ENCODE results near the gene DDX1.
"Not testable (repeated sequence)": the region's sequence is repeated elsewhere in the genome, so short reads cannot be mapped to it uniquely, and the experiment has no call there.

DDX1 gene

DNA sequence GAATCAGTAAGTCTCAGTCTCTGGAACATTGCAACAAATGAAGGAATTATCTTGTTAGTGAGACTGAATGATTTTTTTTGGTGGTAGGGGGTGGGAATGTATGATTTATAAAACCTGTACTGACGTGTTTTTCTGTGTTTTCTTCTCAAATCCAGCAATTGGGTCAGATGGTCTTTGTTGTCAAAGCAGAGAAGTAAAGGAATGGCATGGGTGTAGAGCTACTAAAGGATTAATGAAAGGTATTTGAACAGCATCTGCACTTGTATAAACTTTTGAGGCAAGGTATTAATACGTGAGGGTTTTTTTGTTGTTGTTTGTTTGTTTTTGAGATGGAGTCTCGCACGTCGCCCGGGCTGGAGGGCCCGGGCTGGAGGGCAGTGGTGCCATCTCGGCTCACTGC lies 10.7 kb downstream of the DDX1 start:
- Histone ChIP-seq H3K27ac (ENCODE audit: low read length) (no peak overlapping the region), H3K27me3 (ENCODE audit: insufficient read depth, low read length) (no peaks in the 10 kb centered on the region), H3K9ac (ENCODE audit: low read depth, low read length) (no peak overlapping the region), H3K36me3 (ENCODE audit: insufficient read depth, low read depth, low read length) (peaks cover 99% of the 10 kb centered on the region), H3K4me1 (ENCODE audit: insufficient read depth, low read length) (no peaks in the 10 kb centered on the region), H3K9me3 (ENCODE audit: insufficient read depth, low read depth, low read length) (no peaks in the 10 kb centered on the region), H3K4me3 (ENCODE audit: low read length) (no peak overlapping the region)

DNA sequence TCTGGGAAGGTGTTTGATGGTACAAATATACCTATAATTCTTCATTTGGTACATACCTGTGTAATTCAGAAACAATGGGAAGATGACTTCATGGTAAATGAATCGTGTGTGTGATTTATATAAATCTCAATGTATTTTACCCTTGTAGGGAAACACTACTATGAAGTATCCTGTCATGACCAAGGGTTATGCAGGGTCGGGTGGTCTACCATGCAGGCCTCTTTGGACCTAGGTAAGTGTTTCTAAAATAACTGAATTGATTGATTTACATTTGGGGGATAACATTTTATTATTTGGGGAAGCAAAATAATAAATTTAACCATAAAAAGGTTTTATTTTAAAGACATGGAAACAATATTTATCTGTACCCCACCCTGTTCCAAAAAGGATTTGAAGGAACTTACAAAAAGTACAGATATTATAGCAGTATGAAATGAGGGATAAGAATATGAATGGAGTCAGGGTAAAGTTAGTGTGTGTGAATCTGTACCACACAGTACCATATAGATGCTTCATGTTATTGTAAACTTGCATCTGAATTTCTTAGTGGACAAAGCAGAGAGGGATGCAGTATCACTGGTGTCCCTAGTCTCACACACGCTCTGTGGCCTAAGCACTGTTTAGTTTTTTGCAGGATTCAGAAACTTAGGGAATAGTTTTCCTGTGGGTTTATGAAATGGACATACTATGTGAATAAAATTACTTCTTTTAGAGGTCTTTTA lies 11.5 kb downstream of the DDX1 start:
- Histone ChIP-seq H3K4me3 (ENCODE audit: low read length) (no peak overlapping the region), H3K27me3 (ENCODE audit: insufficient read depth, low read length) (no peaks in the 10 kb centered on the region), H3K4me1 (ENCODE audit: insufficient read depth, low read length) (no peaks in the 10 kb centered on the region), H3K36me3 (ENCODE audit: insufficient read depth, low read depth, low read length) (peaks cover 99% of the 10 kb centered on the region), H3K27ac (ENCODE audit: low read length) (no peak overlapping the region), H3K9ac (ENCODE audit: low read depth, low read length) (no peak overlapping the region), H3K9me3 (ENCODE audit: insufficient read depth, low read depth, low read length) (no peaks in the 10 kb centered on the region)

DNA sequence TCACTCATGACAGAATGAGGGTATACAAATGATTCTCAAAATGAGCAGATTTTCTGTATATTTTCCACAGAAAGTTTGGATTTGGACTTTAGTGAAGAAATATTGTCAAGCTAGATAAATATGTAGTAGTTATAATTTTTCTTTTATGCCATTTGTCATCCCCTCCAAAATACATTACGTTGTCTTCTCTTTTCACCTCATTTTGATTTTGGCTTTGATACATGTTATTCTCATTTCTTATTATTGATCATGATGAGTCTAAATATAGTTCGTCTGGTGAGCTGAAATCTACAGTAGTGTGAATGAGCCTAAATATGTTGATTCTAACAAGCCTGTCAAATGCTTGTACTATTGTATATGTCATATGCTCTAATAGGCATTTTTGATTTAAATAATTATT lies 12.3 kb downstream of the DDX1 start:
- H3K4me1 ChIP-seq (ENCODE audit: insufficient read depth, low read length) = no peaks in the 10 kb centered on the region
- H3K27me3 ChIP-seq (ENCODE audit: insufficient read depth, low read length) = no peaks in the 10 kb centered on the region
- no peak overlapping the region for H3K4me3 ChIP-seq (ENCODE audit: low read length)
- no peak overlapping the region for H3K9ac ChIP-seq (ENCODE audit: low read depth, low read length)
- H3K36me3 ChIP-seq (ENCODE audit: insufficient read depth, low read depth, low read length) = peaks cover 99% of the 10 kb centered on the region
- H3K9me3 ChIP-seq (ENCODE audit: insufficient read depth, low read depth, low read length) = no peaks in the 10 kb centered on the region
- no peak overlapping the region for H3K27ac ChIP-seq (ENCODE audit: low read length)

GRCh38 chr2:15605721-15606120 lies 14.1 kb downstream of the DDX1 start:
- no peak overlapping the region for H3K9ac ChIP-seq (ENCODE audit: low read depth, low read length)
- H3K4me3 ChIP-seq (ENCODE audit: low read length) = no peak overlapping the region
- H3K9me3 ChIP-seq (ENCODE audit: insufficient read depth, low read depth, low read length) = no peaks in the 10 kb centered on the region
- no peaks in the 10 kb centered on the region for H3K27me3 ChIP-seq (ENCODE audit: insufficient read depth, low read length)
- peaks cover 100% of the 10 kb centered on the region for H3K36me3 ChIP-seq (ENCODE audit: insufficient read depth, low read depth, low read length)
- no peak overlapping the region for H3K27ac ChIP-seq (ENCODE audit: low read length)
- H3K4me1 ChIP-seq (ENCODE audit: insufficient read depth, low read length) = no peaks in the 10 kb centered on the region

GRCh38 chr2:15606481-15607441 lies 15.1 kb downstream of the DDX1 start:
- Histone ChIP-seq H3K9ac (ENCODE audit: low read depth, low read length) (no peak overlapping the region), H3K27ac (ENCODE audit: low read length) (no peak overlapping the region), H3K4me1 (ENCODE audit: insufficient read depth, low read length) (no peaks in the 10 kb centered on the region), H3K4me3 (ENCODE audit: low read length) (no peak overlapping the region), H3K27me3 (ENCODE audit: insufficient read depth, low read length) (no peaks in the 10 kb centered on the region), H3K36me3 (ENCODE audit: insufficient read depth, low read depth, low read length) (peaks cover 89% of the 10 kb centered on the region), H3K9me3 (ENCODE audit: insufficient read depth, low read depth, low read length) (no peaks in the 10 kb centered on the region)

- Histone ChIP-seq H3K4me3 (ENCODE audit: low read length) (no peak overlapping the region), H3K27ac (ENCODE audit: low read length) (no peak overlapping the region), H3K27me3 (ENCODE audit: insufficient read depth, low read length) (no peaks in the 10 kb centered on the region), H3K9me3 (ENCODE audit: insufficient read depth, low read depth, low read length) (no peaks in the 10 kb centered on the region), H3K4me1 (ENCODE audit: insufficient read depth, low read length) (no peaks in the 10 kb centered on the region), H3K9ac (ENCODE audit: low read depth, low read length) (no peak overlapping the region), H3K36me3 (ENCODE audit: insufficient read depth, low read depth, low read length) (peaks cover 80% of the 10 kb centered on the region)
These were observed 16.2 kb downstream of the DDX1 start for GRCh38 chr2:15607709-15608391.

- Histone ChIP-seq H3K4me1 (ENCODE audit: insufficient read depth, low read length) (no peaks in the 10 kb centered on the region), H3K36me3 (ENCODE audit: insufficient read depth, low read depth, low read length) (peaks cover 80% of the 10 kb centered on the region), H3K27ac (ENCODE audit: low read length) (no peak overlapping the region)
These were observed 16.7 kb downstream of the DDX1 start for GRCh38 chr2:15608392-15608761.

GRCh38 chr2:15609341-15610042 lies 17.8 kb downstream of the DDX1 start:
- Histone ChIP-seq H3K27me3 (ENCODE audit: insufficient read depth, low read length) (no peaks in the 10 kb centered on the region), H3K4me3 (ENCODE audit: low read length) (no peak overlapping the region), H3K27ac (ENCODE audit: low read length) (no peak overlapping the region), H3K9me3 (ENCODE audit: insufficient read depth, low read depth, low read length) (no peaks in the 10 kb centered on the region), H3K9ac (ENCODE audit: low read depth, low read length) (no peak overlapping the region), H3K4me1 (ENCODE audit: insufficient read depth, low read length) (no peaks in the 10 kb centered on the region), H3K36me3 (ENCODE audit: insufficient read depth, low read depth, low read length) (peaks cover 80% of the 10 kb centered on the region)

More at GRCh38 chr2:15608392-15608761, 16.7 kb downstream of the DDX1 start:
- Histone ChIP-seq H3K9ac (ENCODE audit: low read depth, low read length) (no peak overlapping the region), H3K9me3 (ENCODE audit: insufficient read depth, low read depth, low read length) (no peaks in the 10 kb centered on the region), H3K4me3 (ENCODE audit: low read length) (no peak overlapping the region), H3K27me3 (ENCODE audit: insufficient read depth, low read length) (no peaks in the 10 kb centered on the region)

DNA sequence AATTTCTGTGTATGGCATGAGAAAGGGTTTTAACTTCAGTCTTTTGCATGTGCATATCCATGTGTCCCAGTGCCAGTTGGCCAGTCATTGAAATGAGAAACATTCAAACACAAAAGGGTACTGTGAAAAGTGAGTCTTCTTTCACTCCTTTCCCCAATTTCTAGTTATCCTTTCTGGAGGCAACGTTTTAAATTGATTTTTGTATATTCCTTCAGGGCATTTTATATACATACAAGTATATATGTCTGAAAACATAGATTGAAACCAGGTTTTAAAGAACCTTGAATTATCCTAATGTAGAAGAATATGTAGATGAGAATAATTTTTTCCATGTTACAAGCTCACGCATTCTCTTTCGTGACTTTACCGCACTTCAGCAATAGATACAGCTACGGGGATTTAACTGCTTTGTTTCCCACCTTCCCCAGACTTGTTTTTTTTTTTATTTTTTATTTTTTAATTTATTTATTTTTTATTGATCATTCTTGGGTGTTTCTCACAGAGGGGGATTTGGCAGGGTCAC lies 18.8 kb downstream of the DDX1 start:
- H3K36me3 ChIP-seq (ENCODE audit: insufficient read depth, low read depth, low read length) = peaks cover 80% of the 10 kb centered on the region
- H3K27ac ChIP-seq (ENCODE audit: low read length) = no peak overlapping the region
- H3K4me3 ChIP-seq (ENCODE audit: low read length) = no peak overlapping the region

DNA sequence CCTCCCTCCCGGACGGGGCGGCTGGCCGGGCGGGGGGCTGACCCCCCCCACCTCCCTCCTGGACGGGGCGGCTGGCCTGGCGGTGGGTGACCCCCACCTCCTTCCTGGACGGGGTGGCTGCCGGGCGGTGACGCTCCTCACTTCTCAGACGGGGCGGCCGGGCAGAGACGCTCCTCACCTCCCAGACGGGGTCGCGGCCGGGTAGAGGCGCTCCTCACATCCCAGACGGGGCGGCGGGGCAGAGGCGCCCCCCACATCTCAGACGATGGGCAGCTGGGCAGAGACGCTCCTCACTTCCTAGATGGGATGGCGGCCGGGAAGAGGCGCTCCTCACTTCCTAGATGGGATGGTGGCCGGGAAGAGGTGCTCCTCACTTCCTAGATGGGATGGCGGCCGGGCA lies 20.4 kb downstream of the DDX1 start:
- H3K27me3 ChIP-seq (ENCODE audit: insufficient read depth, low read length); H3K9me3 ChIP-seq (ENCODE audit: insufficient read depth, low read depth, low read length); H3K4me1 ChIP-seq (ENCODE audit: insufficient read depth, low read length); H3K27ac ChIP-seq (ENCODE audit: low read length); H3K4me3 ChIP-seq (ENCODE audit: low read length); H3K9ac ChIP-seq (ENCODE audit: low read depth, low read length): not testable (repeated sequence)
- peaks cover 76% of the 10 kb centered on the region for H3K36me3 ChIP-seq (ENCODE audit: insufficient read depth, low read depth, low read length)

More for the DNA sequence above, 18.8 kb downstream of the DDX1 start:
- Histone ChIP-seq H3K9ac (ENCODE audit: low read depth, low read length) (no peak overlapping the region), H3K9me3 (ENCODE audit: insufficient read depth, low read depth, low read length) (no peaks in the 10 kb centered on the region), H3K27me3 (ENCODE audit: insufficient read depth, low read length) (no peaks in the 10 kb centered on the region), H3K4me1 (ENCODE audit: insufficient read depth, low read length) (no peaks in the 10 kb centered on the region)

All from iPS-20b (cell line).